ENCODE data around the gene HADHB. TPM values are rescaled to one million over a fixed set of nuclear protein-coding genes. Genes with fewer than 3 reads are reported as not detected.

The HADHB gene
- total and polyA plus RNA-seq, 2 donors from 2014 or later: 132 to 232 TPM

DNA sequence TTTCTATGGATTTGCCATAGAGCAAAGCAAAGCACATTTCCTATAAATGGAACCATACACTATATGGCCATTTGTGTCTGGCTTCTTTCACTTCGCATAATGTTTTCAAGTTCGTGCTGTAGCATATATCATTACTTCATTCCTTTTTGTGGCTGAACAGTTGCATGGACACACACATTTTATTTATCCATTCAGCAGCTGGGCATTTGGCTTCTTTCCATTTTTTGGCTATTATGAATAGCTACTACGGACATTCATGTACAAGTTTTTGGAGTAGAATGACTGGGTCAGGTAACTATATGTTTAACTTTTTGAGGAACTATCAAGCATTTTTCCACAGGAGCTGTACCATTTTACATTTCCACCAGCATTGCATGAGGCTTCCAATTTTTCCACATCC, 90.5 kb downstream of the HADHB start:
- Histone ChIP-seq H3K27me3 (ENCODE audit: control insufficient read depth, insufficient read depth, low read length) (no peaks in the 10 kb centered on the region), H3K4me1 (ENCODE audit: control insufficient read depth in 2 of 3, insufficient read depth in 2 of 3, low read depth in 1 of 3, low read length in 3 of 3) (no peaks in the 10 kb centered on the region), H3K9me3 (ENCODE audit: control insufficient read depth in 2 of 3, insufficient read depth in 1 of 3, low read length in 3 of 3) (no peaks in the 10 kb centered on the region), H3K9ac (ENCODE audit: low read length in 3 of 3) (no peak overlapping the region), H3K27ac (ENCODE audit: low read depth in 2 of 2, low read length in 2 of 2) (no peak overlapping the region), H3K36me3 (ENCODE audit: control insufficient read depth in 2 of 3, insufficient read depth in 3 of 3, low read length in 3 of 3) (no peaks in the 10 kb centered on the region), H3K4me3 (ENCODE audit: low read length in 3 of 3) (no peak overlapping the region)
- peak in 1 of 5 donors; percentile 42 for DNase-seq
- TF ChIP-seq CTCF (IDR thresholded peaks at IDR 0.05; ENCODE audit: borderline replicate concordance, extremely low read depth, insufficient read depth): no peak
- no peak for FAIRE-seq
- intact Hi-C loops (cut with DNase I): no loop called here

DNA sequence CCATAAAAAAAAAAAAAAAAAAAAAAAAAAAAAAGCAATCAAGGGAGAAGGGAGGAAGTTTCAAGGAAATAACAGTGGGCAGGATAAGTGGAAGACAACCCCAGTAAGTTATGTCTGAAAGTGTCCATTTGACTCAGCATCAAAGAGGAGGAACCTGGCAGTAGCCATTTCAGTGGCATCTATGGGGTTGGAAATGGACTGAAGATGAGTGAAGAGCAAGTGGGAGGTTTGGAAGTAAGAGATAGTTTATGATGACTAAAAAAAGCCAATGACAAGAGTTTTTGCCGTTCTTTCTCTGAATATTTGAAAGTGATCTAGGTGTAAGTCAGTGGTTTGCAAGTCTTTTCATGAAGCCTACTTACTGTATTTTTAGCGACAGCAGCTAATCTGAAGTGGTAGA, 92.0 kb downstream of the HADHB start:
- no peak overlapping the region for H3K9ac ChIP-seq (ENCODE audit: low read length in 3 of 3)
- DNase-seq (no peak), FAIRE-seq (no peak)
- intact Hi-C loops (cut with DNase I): no loop called here
- H3K36me3 ChIP-seq (ENCODE audit: control insufficient read depth in 2 of 3, insufficient read depth in 3 of 3, low read length in 3 of 3): no peaks in the 10 kb centered on the region
- no peak for TF ChIP-seq CTCF (IDR thresholded peaks at IDR 0.05; ENCODE audit: borderline replicate concordance, extremely low read depth, insufficient read depth)
- no peaks in the 10 kb centered on the region for H3K27me3 ChIP-seq (ENCODE audit: control insufficient read depth, insufficient read depth, low read length)
- no peak overlapping the region for H3K27ac ChIP-seq (ENCODE audit: low read depth in 2 of 2, low read length in 2 of 2)
- no peaks in the 10 kb centered on the region for H3K4me1 ChIP-seq (ENCODE audit: control insufficient read depth in 2 of 3, insufficient read depth in 2 of 3, low read depth in 1 of 3, low read length in 3 of 3)
- H3K9me3 ChIP-seq (ENCODE audit: control insufficient read depth in 2 of 3, insufficient read depth in 1 of 3, low read length in 3 of 3): no peaks in the 10 kb centered on the region
- no peak overlapping the region for H3K4me3 ChIP-seq (ENCODE audit: low read length in 3 of 3)

DNA sequence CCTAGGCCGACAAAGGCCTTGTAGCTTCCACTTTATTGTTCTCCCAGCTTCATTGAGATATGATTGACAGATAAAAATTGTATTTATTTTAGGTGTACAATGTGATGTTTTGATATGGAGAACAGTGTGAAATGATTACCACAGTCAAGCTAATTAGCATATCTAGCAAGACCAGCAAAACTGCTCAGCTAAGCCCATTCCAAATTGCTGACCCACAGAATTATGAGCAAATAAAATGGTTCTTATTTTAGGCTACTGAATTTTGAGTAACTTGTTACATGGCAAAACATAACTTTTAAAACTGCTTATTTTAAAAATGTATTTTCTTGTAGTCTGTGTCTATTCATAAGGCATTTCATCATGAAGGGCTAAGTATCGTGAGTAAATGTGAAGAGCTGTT, 92.6 kb downstream of the HADHB start:
- DNase-seq (no peak), FAIRE-seq (no peak)
- H3K9me3 ChIP-seq (ENCODE audit: control insufficient read depth in 2 of 3, insufficient read depth in 1 of 3, low read length in 3 of 3): no peaks in the 10 kb centered on the region
- H3K36me3 ChIP-seq (ENCODE audit: control insufficient read depth in 2 of 3, insufficient read depth in 3 of 3, low read length in 3 of 3): no peaks in the 10 kb centered on the region
- no peak overlapping the region for H3K27ac ChIP-seq (ENCODE audit: low read depth in 2 of 2, low read length in 2 of 2)
- no peaks in the 10 kb centered on the region for H3K4me1 ChIP-seq (ENCODE audit: control insufficient read depth in 2 of 3, insufficient read depth in 2 of 3, low read depth in 1 of 3, low read length in 3 of 3)
- intact Hi-C loops (cut with DNase I): no loop called here
- H3K9ac ChIP-seq (ENCODE audit: low read length in 3 of 3): no peak overlapping the region
- no peak overlapping the region for H3K4me3 ChIP-seq (ENCODE audit: low read length in 3 of 3)
- no peaks in the 10 kb centered on the region for H3K27me3 ChIP-seq (ENCODE audit: control insufficient read depth, insufficient read depth, low read length)
- TF ChIP-seq CTCF (IDR thresholded peaks at IDR 0.05; ENCODE audit: borderline replicate concordance, extremely low read depth, insufficient read depth): no peak

Other genes starting within 250 kb of the HADHB start
- gene RAB10, start 210.9 kb upstream of the HADHB start, total RNA-seq: 122 TPM
- 59.8 TPM for gene RAB10, start 210.9 kb upstream of the HADHB start, polyA plus RNA-seq (ENCODE audit: insufficient read depth, low read depth, low replicate concordance)
- gene GAREM2, start 71.9 kb upstream of the HADHB start, total RNA-seq: 3.2 TPM
- 1.2 TPM for gene GAREM2, start 71.9 kb upstream of the HADHB start, polyA plus RNA-seq (ENCODE audit: insufficient read depth, low read depth, low replicate concordance)
- gene HADHA, start 307 bp upstream of the HADHB start, total RNA-seq: 135 TPM
- 171 TPM for gene HADHA, start 307 bp upstream of the HADHB start, polyA plus RNA-seq (ENCODE audit: insufficient read depth, low read depth, low replicate concordance)
- 23.7 TPM for gene SELENOI, start 101.2 kb downstream of the HADHB start, total RNA-seq
- 5.3 TPM for gene SELENOI, start 101.2 kb downstream of the HADHB start, polyA plus RNA-seq (ENCODE audit: insufficient read depth, low read depth, low replicate concordance)
- 0.94 TPM for gene ADGRF3, start 101.8 kb downstream of the HADHB start, total RNA-seq
- 1.8 TPM for gene ADGRF3, start 101.8 kb downstream of the HADHB start, polyA plus RNA-seq (ENCODE audit: insufficient read depth, low read depth, low replicate concordance)
- 0.76 TPM for gene DRC1, start 157.0 kb downstream of the HADHB start, total RNA-seq
- not detected for gene DRC1, start 157.0 kb downstream of the HADHB start, polyA plus RNA-seq (ENCODE audit: insufficient read depth, low read depth, low replicate concordance)
- 0.16 TPM for gene OTOF, start 233.2 kb downstream of the HADHB start, total RNA-seq
- gene OTOF, start 233.2 kb downstream of the HADHB start, polyA plus RNA-seq (ENCODE audit: insufficient read depth, low read depth, low replicate concordance): not detected